GM23338 (cell line): ENCODE data around the gene SH2D3C. TPM values are rescaled to one million over a fixed set of nuclear protein-coding genes. Genes with fewer than 3 reads are reported as not detected.

Source experiments
- ATAC-seq: fragments of 200-7000 bp; cut with Tn5 transposase; 3 replicates; pipeline ENCODE4 v1.9.1; 2020
- DNase-seq: peaks from one replicate; pipeline ENCODE4 v3.0.0-alpha.2; 2015; ENCODE audit warnings: low spot score
- H2AFZ ChIP-seq: fragments of 200-600 bp; sonication (generic); 2 replicates; pipeline ENCODE4 v1.8.0; 2016; ENCODE audit warnings: antibody characterized with exemption, mild to moderate bottlenecking, moderate library complexity
- H3F3A ChIP-seq: fragments of 200-600 bp; sonication (generic); replicated peaks from 2 replicates; pipeline ENCODE4 v1.8.0; 2017; ENCODE audit warnings: antibody characterized with exemption, mixed run types, low read depth
- H3K27ac ChIP-seq: fragments of 200-600 bp; sonication (generic); 2 replicates; pipeline ENCODE4 v1.6.1; 2016; ENCODE audit warnings: low read depth
- H3K27me3 ChIP-seq: fragments of 200-600 bp; sonication (generic); 2 replicates; pipeline ENCODE4 v1.8.0; 2016; ENCODE audit warnings: mild to moderate bottlenecking, mixed run types, moderate library complexity; ENCODE audit not compliant: insufficient read depth
- H3K36me3 ChIP-seq: fragments of 200-600 bp; sonication (generic); 2 replicates; pipeline ENCODE4 v1.8.0; 2016; ENCODE audit warnings: mild to moderate bottlenecking; ENCODE audit not compliant: insufficient read depth
- H3K4me1 ChIP-seq: fragments of 200-600 bp; sonication (generic); 2 replicates; pipeline ENCODE4 v1.8.0; 2016; ENCODE audit warnings: mild to moderate bottlenecking, moderate library complexity; ENCODE audit not compliant: insufficient read depth
- H3K4me2 ChIP-seq: fragments of 200-600 bp; sonication (generic); 2 replicates; pipeline ENCODE4 v1.7.1; 2017; ENCODE audit warnings: mixed run types
- H3K4me3 ChIP-seq: fragments of 200-600 bp; sonication (generic); 2 replicates; pipeline ENCODE4 v1.6.1; 2016; ENCODE audit warnings: mixed run types
- H3K79me2 ChIP-seq: fragments of 200-600 bp; sonication (generic); replicated peaks from 2 replicates; pipeline ENCODE4 v1.8.0; 2017; ENCODE audit warnings: mild to moderate bottlenecking; ENCODE audit not compliant: insufficient read depth
- H3K9me2 ChIP-seq: fragments of 200-600 bp; sonication (generic); 2 replicates; pipeline ENCODE4 v1.8.0; 2017; ENCODE audit not compliant: insufficient read depth
- H4K20me1 ChIP-seq: fragments of 200-600 bp; sonication (generic); replicated peaks from 2 replicates; pipeline ENCODE4 v1.8.0; 2017; ENCODE audit warnings: mild to moderate bottlenecking; ENCODE audit not compliant: insufficient read depth
- H3K27ac Mint-ChIP-seq: 2 replicates; pipeline ENCODE4 v1.8.0; 2020; ENCODE audit warnings: inconsistent platforms, mild to moderate bottlenecking, moderate library complexity, mixed read lengths
- H3K27me3 Mint-ChIP-seq: 3 replicates; pipeline ENCODE4 v1.8.0; 2022; ENCODE audit warnings: low read depth, mild to moderate bottlenecking, moderate library complexity, mixed read lengths, inconsistent platforms; ENCODE audit not compliant: insufficient read depth, poor library complexity
- H3K36me3 Mint-ChIP-seq: 3 replicates; pipeline ENCODE4 v1.8.0; 2021; ENCODE audit warnings: low read depth, mild to moderate bottlenecking, inconsistent platforms, moderate library complexity, mixed read lengths
- H3K4me1 Mint-ChIP-seq: 3 replicates; pipeline ENCODE4 v1.8.0; 2020; ENCODE audit warnings: mild to moderate bottlenecking, inconsistent platforms, mixed read lengths
- H3K4me3 Mint-ChIP-seq: 3 replicates; pipeline ENCODE4 v1.8.0; 2021; ENCODE audit warnings: moderate library complexity, mild to moderate bottlenecking, inconsistent platforms, mixed read lengths
- H3K9me3 Mint-ChIP-seq: 3 replicates; pipeline ENCODE4 v1.8.0; 2020; ENCODE audit warnings: moderate library complexity, mild to moderate bottlenecking, inconsistent platforms, mixed read lengths
- CREB1 ChIP-seq: fragments of 250-450 bp; sonication (Bioruptor Pico); IDR thresholded peaks from 2 replicates; pipeline ENCODE4 v1.5.0; 2020; ENCODE audit warnings: low read depth, mild to moderate bottlenecking, moderate library complexity
- CTCF ChIP-seq, 2 experiments: fragments of 200-600 bp in 1 of 2; sonication (generic) in 1 of 2; conservative IDR thresholded peaks; 2 replicates each; pipeline versions ENCODE4 v1.5.1 to v1.6.1; 2016 to 2017; ENCODE audit warnings: antibody characterized with exemption in 2 of 2, low read depth in 2 of 2, mild to moderate bottlenecking in 2 of 2, moderate library complexity in 1 of 2
- ETS1 ChIP-seq: IDR thresholded peaks from 2 replicates; pipeline ENCODE4 v1.6.1; 2016; ENCODE audit warnings: antibody characterized with exemption
- EZH2 ChIP-seq: fragments of 200-600 bp; sonication (generic); IDR thresholded peaks from one replicate; pipeline ENCODE4 v1.8.0; 2017; ENCODE audit warnings: antibody characterized with exemption, mild to moderate bottlenecking, low read depth; ENCODE audit not compliant: unreplicated experiment
- EZH2phosphoT487 ChIP-seq: fragments of 200-600 bp; sonication (generic); IDR thresholded peaks from one replicate; pipeline ENCODE4 v1.8.1; 2018; ENCODE audit warnings: antibody characterized with exemption; ENCODE audit not compliant: unreplicated experiment
- JUNB ChIP-seq: IDR thresholded peaks from one replicate; pipeline ENCODE4 v1.6.1; 2016; ENCODE audit warnings: antibody characterized with exemption; ENCODE audit not compliant: unreplicated experiment
- NANOG ChIP-seq: IDR thresholded peaks from 2 replicates; pipeline ENCODE4 v1.6.1; 2016; ENCODE audit warnings: antibody characterized with exemption, borderline replicate concordance
- POLR2AphosphoS5 ChIP-seq: IDR thresholded peaks from 2 replicates; pipeline ENCODE4 v1.6.1; 2016; ENCODE audit warnings: antibody characterized with exemption, low read depth
- REST ChIP-seq: IDR thresholded peaks from one replicate; pipeline ENCODE4 v1.6.1; 2018; ENCODE audit warnings: antibody characterized with exemption; ENCODE audit not compliant: unreplicated experiment
- STAT1 ChIP-seq: IDR thresholded peaks from one replicate; pipeline ENCODE4 v1.6.1; 2016; ENCODE audit warnings: antibody characterized with exemption; ENCODE audit not compliant: unreplicated experiment
- ZNF114 ChIP-seq: fragments of 250-450 bp; sonication (Bioruptor Pico); IDR thresholded peaks from 2 replicates; pipeline ENCODE4 v1.5.0; 2020; ENCODE audit warnings: mild to moderate bottlenecking, moderate library complexity
- ZNF331 ChIP-seq: fragments of 250-450 bp; sonication (Bioruptor Pico); IDR thresholded peaks from 2 replicates; pipeline ENCODE4 v1.5.0; 2020; ENCODE audit warnings: low read depth, mild to moderate bottlenecking, moderate library complexity
- polyA plus RNA-seq: library from polyadenylated mRNA; unstranded; fragments of >200 nt; fragmentation: Nextera tagmentation; extraction: Ambion mirVana; gene quantifications from 2 replicates; pipeline ENCODE4 v1.2.1, GENCODE V29; 2016
- total RNA-seq: library from RNA; depleted of rRNA; stranded (reverse); fragments of >200 nt; shearing (Covaris generic); gene quantifications from 2 replicates; pipeline ENCODE4 v1.2.3, GENCODE V29; 2014

The SH2D3C gene
- total and polyA plus RNA-seq, 2 experiments from 2014 or later = 4.2 to 4.5 TPM

- no peak for TF ChIP-seq ZNF114 (CRISPR knock-in tag)
- TF ChIP-seq STAT1 = no peak
- TF ChIP-seq JUNB = no peak
- no peak for TF ChIP-seq NANOG
- no peak for TF ChIP-seq REST
- TF ChIP-seq ETS1 = no peak
- no peak for TF ChIP-seq POLR2AphosphoS5
- TF ChIP-seq EZH2 = no peak
- no peak for TF ChIP-seq CREB1
- TF ChIP-seq EZH2phosphoT487 = no peak
- TF ChIP-seq CTCF (conservative IDR thresholded peaks at IDR 0.05; ENCODE audit: low read depth in 2 of 2) = no peak
Measured at GRCh38 chr9:127789179-127789578, 10.7 kb upstream of the SH2D3C start (continued).

- Histone ChIP-seq H4K20me1 (peaks cover 30% of the 10 kb centered on the region), H2AFZ (no peak overlapping the region), H3K4me3 (no peak overlapping the region), H3K27me3 (no peaks in the 10 kb centered on the region), H3K4me2 (no peak overlapping the region), H3K36me3 (peaks cover 56% of the 10 kb centered on the region), H3K4me1 (peaks cover 11% of the 10 kb centered on the region), H3F3A (peaks cover 49% of the 10 kb centered on the region), H3K27ac (no peak overlapping the region), H3K9me2 (no peaks in the 10 kb centered on the region), H3K79me2 (peaks cover 35% of the 10 kb centered on the region)
- H3K27ac Mint-ChIP-seq = no peak overlapping the region
- peaks cover 15% of the 10 kb centered on the region for H3K27me3 Mint-ChIP-seq
- peaks cover 19% of the 10 kb centered on the region for H3K4me1 Mint-ChIP-seq
- ATAC-seq = no peak
- no peaks in the 10 kb centered on the region for H3K9me3 Mint-ChIP-seq
- peaks cover 63% of the 10 kb centered on the region for H3K36me3 Mint-ChIP-seq
- TF ChIP-seq ZNF331 (CRISPR knock-in tag) = no peak
- TF ChIP-seq STAT1 = no peak
- TF ChIP-seq ZNF114 (CRISPR knock-in tag) = no peak
- TF ChIP-seq CREB1 = no peak
- no peak for TF ChIP-seq ETS1
- no peak for TF ChIP-seq REST
- no peak for TF ChIP-seq NANOG
- no peak for TF ChIP-seq POLR2AphosphoS5
- no peak for TF ChIP-seq EZH2
- peak overlapping the region; percentile 36; the same call in 1 of the 3 replicates for H3K4me3 Mint-ChIP-seq
- DNase-seq = no peak
Measured at GRCh38 chr9:127788337-127789011, 10.0 kb upstream of the SH2D3C start.
